Prostate gland (tissue), 2 donors: ENCODE measurements around the gene CD58.

ENCODE experiments used
- CTCF ChIP-seq, 4 experiments: fragments of 200-600 bp in 2 of 4; fragments of 450-650 bp in 2 of 4; sonication (generic) in 2 of 4; IDR thresholded peaks; 1 replicate in 3 of 4; 2 replicates in 1 of 4; pipeline ENCODE4 v1.5.1; 2016 to 2019; ENCODE audit warnings: antibody characterized with exemption in 4 of 4, mild to moderate bottlenecking in 2 of 4, moderate library complexity in 2 of 4
- POLR2A ChIP-seq: fragments of 450-650 bp; IDR thresholded peaks from one replicate; pipeline ENCODE4 v1.6.1; 2016; ENCODE audit warnings: antibody characterized with exemption, mild to moderate bottlenecking
- POLR2AphosphoS5 ChIP-seq: sonication (generic); formaldehyde crosslinking; IDR thresholded peaks from one replicate; pipeline ENCODE4 v1.6.1; 2017; ENCODE audit warnings: antibody characterized with exemption

- TF ChIP-seq POLR2AphosphoS5 (no peak), CTCF (IDR thresholded peaks at IDR 0.05) (no peak), POLR2A (no peak)
Measured at GRCh38 chr1:116472431-116472961, 98.3 kb downstream of the CD58 start.
